Mononuclear cell (primary cell): ENCODE measurements around the gene SEMA3D. TPM values are rescaled to one million over a fixed set of nuclear protein-coding genes. Genes with fewer than 3 reads are reported as not detected.
A peak's percentile ranks its signal among the peaks of the same experiment; 100 is the strongest.

Experiments used
- H3K27me3 ChIP-seq: 2 replicates; pipeline ENCODE4 v1.6.0; 2011; ENCODE audit warnings: low read length, control low read depth; ENCODE audit not compliant: insufficient read depth
- H3K4me1 ChIP-seq: 2 replicates; pipeline ENCODE4 v1.5.1; 2011; ENCODE audit warnings: mild to moderate bottlenecking, low read length, control low read depth; ENCODE audit not compliant: insufficient read depth
- H3K4me3 ChIP-seq: 2 replicates; pipeline ENCODE4 v1.5.1; 2011; ENCODE audit warnings: mild to moderate bottlenecking, low read length, moderate library complexity
- H3K9me3 ChIP-seq: 2 replicates; pipeline ENCODE4 v1.5.1; 2011; ENCODE audit warnings: low read depth, mild to moderate bottlenecking, control low read depth, low read length
- total RNA-seq: library from RNA; depleted of rRNA; stranded (reverse); fragments of >200 nt; gene quantifications from one replicate; pipeline ENCODE4 v1.2.3, GENCODE V29; 2012

Gene SEMA3D
- total RNA-seq, 1 donor: 0.21 TPM

GRCh38 chr7:85204061-85204460 is 17.2 kb upstream of the SEMA3D start:
- Histone ChIP-seq H3K4me1 (no peaks in the 10 kb centered on the region), H3K27me3 (no peaks in the 10 kb centered on the region), H3K4me3 (no peak overlapping the region), H3K9me3 (no peaks in the 10 kb centered on the region)

DNA sequence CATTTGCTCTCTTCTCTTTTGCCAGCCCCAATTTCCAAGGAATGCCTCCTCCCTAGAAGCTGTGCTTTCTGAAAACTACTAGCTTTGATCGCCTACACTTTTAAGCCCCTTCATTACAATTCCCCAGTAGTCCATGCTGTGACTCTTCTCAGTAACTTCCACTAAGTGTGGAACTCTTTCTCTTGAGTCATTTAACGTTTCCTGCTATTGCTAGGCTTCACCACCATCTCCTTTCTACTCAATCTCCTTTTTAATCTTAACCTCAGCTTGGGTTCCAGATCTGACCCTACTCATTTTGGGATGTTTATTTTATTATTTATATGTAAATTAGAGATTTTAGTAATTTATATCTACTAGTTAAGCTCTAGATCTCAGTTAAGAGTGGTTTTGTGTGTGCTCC is 14.4 kb upstream of the SEMA3D start:
- Histone ChIP-seq H3K27me3 (no peaks in the 10 kb centered on the region), H3K4me3 (no peak overlapping the region), H3K9me3 (no peaks in the 10 kb centered on the region), H3K4me1 (no peaks in the 10 kb centered on the region)

DNA sequence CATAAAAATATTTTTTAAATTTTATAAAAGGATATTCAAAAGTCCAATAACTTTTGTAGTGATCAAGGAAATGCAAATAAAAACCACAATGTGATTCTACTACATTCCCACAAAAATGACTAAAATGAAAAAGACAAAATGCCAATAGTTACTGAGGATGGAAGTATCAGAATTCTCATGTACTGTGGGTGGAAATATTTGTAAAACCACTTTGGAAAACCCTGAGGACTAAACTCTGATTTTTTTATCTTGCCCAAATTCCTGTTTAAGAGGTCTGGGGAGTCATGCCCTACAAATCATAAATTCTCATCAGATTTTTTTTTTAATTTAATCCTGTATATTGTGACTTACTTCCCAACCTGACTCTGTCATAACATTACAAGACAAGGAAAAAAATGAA is 9.8 kb upstream of the SEMA3D start:
- H3K4me3 ChIP-seq: no peak overlapping the region
- H3K4me1 ChIP-seq: no peaks in the 10 kb centered on the region
- no peaks in the 10 kb centered on the region for H3K27me3 ChIP-seq
- H3K9me3 ChIP-seq: no peaks in the 10 kb centered on the region

GRCh38 chr7:85191383-85191782 is 4.5 kb upstream of the SEMA3D start:
- H3K4me1 ChIP-seq: no peaks in the 10 kb centered on the region
- peaks cover 12% of the 10 kb centered on the region for H3K27me3 ChIP-seq
- no peaks in the 10 kb centered on the region for H3K9me3 ChIP-seq
- H3K4me3 ChIP-seq: no peak overlapping the region

- no peaks in the 10 kb centered on the region for H3K9me3 ChIP-seq
- no peaks in the 10 kb centered on the region for H3K4me1 ChIP-seq
- peak overlapping the region; percentile 29 for H3K4me3 ChIP-seq
- peaks cover 38% of the 10 kb centered on the region for H3K27me3 ChIP-seq
Measured at GRCh38 chr7:85186083-85186520, 754 bp downstream of the SEMA3D start.

DNA sequence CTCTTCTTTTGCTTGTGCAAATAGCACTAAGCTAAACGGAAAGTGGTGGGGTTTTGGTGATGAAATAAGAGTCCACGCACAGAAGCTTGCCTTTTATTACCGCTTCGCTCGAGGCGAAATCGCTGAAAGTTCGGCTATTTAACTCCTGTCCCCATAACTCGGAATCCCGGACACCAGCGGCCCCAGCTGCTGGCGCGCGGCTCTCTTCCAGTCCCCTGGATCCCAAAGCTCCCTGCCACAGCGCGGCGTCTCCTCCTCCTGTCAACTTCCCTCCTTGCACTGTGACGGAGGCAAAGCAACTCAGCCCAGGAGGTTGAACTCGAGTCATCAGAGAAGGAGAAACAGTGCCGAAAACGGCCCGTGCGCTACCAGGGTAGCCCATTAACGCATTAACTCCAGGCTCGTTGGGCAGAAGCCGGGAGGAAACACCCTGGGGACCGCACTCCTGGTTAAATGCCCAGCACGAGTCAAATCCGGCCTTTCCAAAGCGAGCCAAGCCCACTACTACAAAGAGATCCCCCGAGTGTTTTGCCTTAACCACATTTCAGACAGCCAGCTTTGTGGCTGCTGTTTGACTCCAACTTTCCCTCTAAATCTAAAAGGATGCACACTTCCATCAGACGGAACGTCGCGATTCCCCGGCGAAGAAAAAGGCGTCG is 1.3 kb downstream of the SEMA3D start:
- H3K27me3 ChIP-seq: peaks cover 38% of the 10 kb centered on the region
- H3K9me3 ChIP-seq: no peaks in the 10 kb centered on the region
- H3K4me3 ChIP-seq: peak overlapping the region; percentile 29
- H3K4me1 ChIP-seq: no peaks in the 10 kb centered on the region

GRCh38 chr7:85184599-85185423 is 2.0 kb downstream of the SEMA3D start:
- H3K4me3 ChIP-seq: no peak overlapping the region
- H3K4me1 ChIP-seq: no peaks in the 10 kb centered on the region
- no peaks in the 10 kb centered on the region for H3K9me3 ChIP-seq
- H3K27me3 ChIP-seq: peaks cover 38% of the 10 kb centered on the region

- no peaks in the 10 kb centered on the region for H3K4me1 ChIP-seq
Measured at GRCh38 chr7:85183296-85183695, 3.6 kb downstream of the SEMA3D start.

DNA sequence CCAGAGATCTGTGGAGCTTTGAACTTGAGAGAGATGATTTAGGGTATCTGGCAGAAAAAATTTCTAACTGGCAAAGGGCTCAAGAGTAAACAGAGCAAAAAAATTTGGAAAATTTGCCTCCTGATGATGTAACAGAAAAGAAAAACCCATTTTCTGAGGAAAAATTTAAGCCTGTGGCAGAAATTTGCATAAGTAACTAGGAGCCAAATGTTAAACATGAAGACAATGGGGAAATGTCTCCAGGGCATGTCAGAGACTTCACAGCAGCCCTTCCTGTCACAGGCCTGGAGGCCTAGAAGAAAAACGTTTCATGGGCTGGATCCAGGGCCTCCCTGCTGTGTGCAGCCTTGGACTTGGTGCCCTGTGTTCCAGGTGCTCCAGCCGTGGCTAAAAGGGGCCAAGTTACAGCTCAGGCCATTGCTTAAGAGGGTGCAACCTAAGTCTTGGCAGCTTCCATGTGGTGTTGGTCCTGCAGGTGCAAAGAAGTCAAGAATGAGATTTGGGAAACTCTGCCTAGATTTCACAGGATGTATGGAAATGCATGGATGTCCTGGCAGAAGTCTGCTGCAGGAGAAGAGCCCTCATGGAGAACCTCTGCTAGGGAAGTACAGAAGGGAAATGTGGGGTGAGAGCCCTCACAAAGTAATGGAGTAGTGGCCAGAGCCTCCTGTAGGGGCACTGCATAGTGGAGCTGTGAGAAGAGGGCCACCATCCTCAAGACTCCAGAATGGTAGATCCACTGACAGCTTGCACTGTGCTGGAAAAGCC is 8.1 kb downstream of the SEMA3D start:
- H3K4me1 ChIP-seq: no peaks in the 10 kb centered on the region
- no peak overlapping the region for H3K4me3 ChIP-seq
- no peaks in the 10 kb centered on the region for H3K9me3 ChIP-seq
- peaks cover 2% of the 10 kb centered on the region for H3K27me3 ChIP-seq

More at GRCh38 chr7:85183296-85183695, 3.6 kb downstream of the SEMA3D start:
- Histone ChIP-seq H3K9me3 (no peaks in the 10 kb centered on the region), H3K27me3 (peaks cover 32% of the 10 kb centered on the region), H3K4me3 (no peak overlapping the region)

DNA sequence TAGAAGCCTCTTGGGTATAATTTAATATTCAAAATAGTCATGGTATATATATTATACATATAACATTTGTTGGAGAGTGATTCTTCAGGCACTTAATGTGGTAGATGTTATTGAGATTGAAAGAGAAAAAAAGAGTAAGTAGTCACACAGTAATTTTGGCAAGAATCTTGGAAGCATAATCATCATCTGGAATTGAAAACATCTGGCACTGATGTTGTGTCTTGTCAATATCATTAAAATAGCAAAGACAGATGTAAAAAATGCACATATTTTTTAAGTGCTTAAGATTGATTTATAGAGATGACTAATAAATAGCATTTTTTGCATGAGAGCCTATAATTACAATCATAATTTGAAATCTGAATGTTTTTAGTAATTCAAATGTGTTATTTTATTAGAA is 9.5 kb downstream of the SEMA3D start:
- Histone ChIP-seq H3K27me3 (no peaks in the 10 kb centered on the region), H3K4me1 (no peaks in the 10 kb centered on the region), H3K4me3 (no peak overlapping the region), H3K9me3 (no peaks in the 10 kb centered on the region)

- H3K4me3 ChIP-seq: no peak overlapping the region
- H3K9me3 ChIP-seq: no peaks in the 10 kb centered on the region
- no peaks in the 10 kb centered on the region for H3K27me3 ChIP-seq
- no peaks in the 10 kb centered on the region for H3K4me1 ChIP-seq
Measured at GRCh38 chr7:85176197-85176596, 10.7 kb downstream of the SEMA3D start.

GRCh38 chr7:85175217-85175616 is 11.6 kb downstream of the SEMA3D start:
- no peaks in the 10 kb centered on the region for H3K4me1 ChIP-seq
- H3K9me3 ChIP-seq: no peaks in the 10 kb centered on the region
- H3K4me3 ChIP-seq: no peak overlapping the region
- H3K27me3 ChIP-seq: no peaks in the 10 kb centered on the region

GRCh38 chr7:85172530-85172941 is 14.3 kb downstream of the SEMA3D start:
- Histone ChIP-seq H3K27me3 (no peaks in the 10 kb centered on the region), H3K4me3 (no peak overlapping the region), H3K4me1 (no peaks in the 10 kb centered on the region), H3K9me3 (no peaks in the 10 kb centered on the region)

- Histone ChIP-seq H3K9me3 (no peaks in the 10 kb centered on the region), H3K4me1 (no peaks in the 10 kb centered on the region), H3K4me3 (no peak overlapping the region), H3K27me3 (no peaks in the 10 kb centered on the region)
Measured at GRCh38 chr7:85167636-85168035, 19.2 kb downstream of the SEMA3D start.

GRCh38 chr7:85165263-85165662 is 21.6 kb downstream of the SEMA3D start:
- Histone ChIP-seq H3K27me3 (no peaks in the 10 kb centered on the region), H3K9me3 (no peaks in the 10 kb centered on the region), H3K4me3 (no peak overlapping the region), H3K4me1 (no peaks in the 10 kb centered on the region)
